ENCODE data around the gene NAV2. TPM values are rescaled to one million over a fixed set of nuclear protein-coding genes. Genes with fewer than 3 reads are reported as not detected.

NAV2 gene
- total RNA-seq, 1 experiment from 2014 or later = 46.3 TPM

DNA sequence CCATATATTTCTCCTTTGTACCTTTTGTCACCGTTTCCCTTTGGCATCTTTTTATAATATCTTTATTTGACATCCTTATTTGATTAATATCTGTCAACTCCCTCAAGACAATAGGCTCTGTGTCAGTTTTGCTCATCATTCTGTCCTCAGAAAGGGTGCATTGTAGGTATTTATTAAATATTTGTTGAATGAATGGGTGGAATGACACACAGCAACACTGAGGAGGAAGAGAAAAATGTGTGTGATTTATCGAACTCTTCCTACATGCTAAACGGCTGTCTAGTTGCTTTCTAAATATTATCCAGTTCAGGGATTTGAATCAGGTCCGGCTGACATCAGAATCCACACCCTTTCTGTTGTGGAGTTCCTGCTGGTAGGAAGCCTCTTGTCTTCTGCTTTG, 98.2 kb downstream of the NAV2 start:
- Histone ChIP-seq H3K14ac (ENCODE audit: insufficient read depth, low read length) (no peak overlapping the region), H3K23ac (ENCODE audit: insufficient read length, low read depth, low read length) (no peak overlapping the region), H2BK5ac (ENCODE audit: insufficient read length, low read length) (no peak overlapping the region), H3K23me2 (ENCODE audit: insufficient read length, low read depth, low read length, poor library complexity, severe bottlenecking) (no peaks in the 10 kb centered on the region), H3K4me1 (ENCODE audit: insufficient read depth, low read length) (peaks cover 36% of the 10 kb centered on the region), H2AFZ (ENCODE audit: low read length) (no peak overlapping the region), H3K9ac (ENCODE audit: extremely low read depth, insufficient read length, low read length) (no peak overlapping the region), H3K27me3 (ENCODE audit: insufficient read depth, low read length) (no peaks in the 10 kb centered on the region), H2AK5ac (ENCODE audit: insufficient read length, low read length) (no peak overlapping the region), H3K56ac (ENCODE audit: insufficient read length, low read depth, low read length) (no peak overlapping the region), H3K79me2 (ENCODE audit: insufficient read depth, low read length) (peaks cover 11% of the 10 kb centered on the region), H2BK12ac (ENCODE audit: insufficient read length, low read depth, low read length) (no peak overlapping the region), H4K91ac (ENCODE audit: insufficient read length, low read depth, low read length) (no peak overlapping the region), H2BK20ac (ENCODE audit: low read depth, low read length, poor library complexity, severe bottlenecking) (no peak overlapping the region), H3K27ac (ENCODE audit: insufficient read length, low read depth, low read length) (no peak overlapping the region), H2BK120ac (ENCODE audit: low read depth, low read length, poor library complexity, severe bottlenecking) (no peak overlapping the region), H2BK15ac (ENCODE audit: low read depth, low read length) (no peak overlapping the region), H4K8ac (replicated peaks; ENCODE audit: insufficient read length, low read depth, low read length) (no peak overlapping the region), H3T11ph (ENCODE audit: low read length) (no peak overlapping the region), H3K18ac (ENCODE audit: insufficient read length, low read depth, low read length) (no peak overlapping the region), H3K79me1 (ENCODE audit: insufficient read depth, low read depth, low read length, poor library complexity, severe bottlenecking) (peaks cover 3% of the 10 kb centered on the region), H4K5ac (ENCODE audit: insufficient read length, low read depth, low read length) (no peak overlapping the region), H3K9me3 (ENCODE audit: control insufficient read depth, low read depth, low read length) (no peaks in the 10 kb centered on the region), H3K4me2 (ENCODE audit: insufficient read depth, insufficient read length, low read length) (no peak overlapping the region), H4K20me1 (ENCODE audit: control insufficient read depth, insufficient read depth, insufficient read length) (no peaks in the 10 kb centered on the region), H3K4ac (ENCODE audit: low read depth, low read length) (no peak overlapping the region)
- Mint-ChIP-seq H3K27me3 (ENCODE audit: low read depth) (no peaks in the 10 kb centered on the region), H3K4me3 (peak overlapping the region in 1 of 2 experiments; percentile 34; a peak in 1 of 5 replicates), H3K27ac (no peak overlapping the region; a peak in 3 of 7 replicates), H3K36me3 (ENCODE audit: insufficient read depth in 1 of 3, low read depth in 3 of 3) (peaks cover 0 to 5% (median 5%) of the 10 kb centered on the region in 3 experiments; a peak in 5 of 7 replicates), H3K9me3 (no peaks in the 10 kb centered on the region), H3K4me1 (peaks cover 77 to 88% of the 10 kb centered on the region in 2 experiments)
- no CpG with 5 or more reads among the region's 4 CpGs for WGBS (ENCODE audit: extremely low coverage, insufficient read length, low lambda C conversion rate)
- TF ChIP-seq, protein P1, sequence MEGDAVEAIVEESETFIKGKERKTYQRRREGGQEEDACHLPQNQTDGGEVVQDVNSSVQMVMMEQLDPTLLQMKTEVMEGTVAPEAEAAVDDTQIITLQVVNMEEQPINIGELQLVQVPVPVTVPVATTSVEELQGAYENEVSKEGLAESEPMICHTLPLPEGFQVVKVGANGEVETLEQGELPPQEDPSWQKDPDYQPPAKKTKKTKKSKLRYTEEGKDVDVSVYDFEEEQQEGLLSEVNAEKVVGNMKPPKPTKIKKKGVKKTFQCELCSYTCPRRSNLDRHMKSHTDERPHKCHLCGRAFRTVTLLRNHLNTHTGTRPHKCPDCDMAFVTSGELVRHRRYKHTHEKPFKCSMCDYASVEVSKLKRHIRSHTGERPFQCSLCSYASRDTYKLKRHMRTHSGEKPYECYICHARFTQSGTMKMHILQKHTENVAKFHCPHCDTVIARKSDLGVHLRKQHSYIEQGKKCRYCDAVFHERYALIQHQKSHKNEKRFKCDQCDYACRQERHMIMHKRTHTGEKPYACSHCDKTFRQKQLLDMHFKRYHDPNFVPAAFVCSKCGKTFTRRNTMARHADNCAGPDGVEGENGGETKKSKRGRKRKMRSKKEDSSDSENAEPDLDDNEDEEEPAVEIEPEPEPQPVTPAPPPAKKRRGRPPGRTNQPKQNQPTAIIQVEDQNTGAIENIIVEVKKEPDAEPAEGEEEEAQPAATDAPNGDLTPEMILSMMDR (conservative IDR thresholded peaks at IDR 0.05) = no peak
- DNase-seq = no peak
